GM12891 (cell line): Measurements from ENCODE around the gene COLEC11.

Experiments used
- PAX5 ChIP-seq: IDR thresholded peaks from 2 replicates; pipeline ENCODE4 v1.6.1; 2011; ENCODE audit warnings: low read length, moderate library complexity, mild to moderate bottlenecking; ENCODE audit not compliant: insufficient read depth, severe bottlenecking
- POLR2A ChIP-seq: IDR thresholded peaks from 2 replicates; pipeline ENCODE4 v1.6.1; 2011; ENCODE audit warnings: low read depth, low read length, control low read depth
- POLR2AphosphoS5 ChIP-seq: IDR thresholded peaks from 2 replicates; pipeline ENCODE4 v1.6.1; 2011; ENCODE audit warnings: low read depth, low read length, control low read depth
- POU2F2 ChIP-seq: IDR thresholded peaks from 2 replicates; pipeline ENCODE4 v1.6.1; 2011; ENCODE audit warnings: low read depth, mild to moderate bottlenecking, control low read depth, low read length, moderate library complexity
- SPI1 ChIP-seq: IDR thresholded peaks from 2 replicates; pipeline ENCODE4 v1.6.1; 2011; ENCODE audit warnings: low read depth, low read length, control low read depth
- TAF1 ChIP-seq: IDR thresholded peaks from 2 replicates; pipeline ENCODE4 v1.6.1; 2011; ENCODE audit warnings: low read depth, low read length, control low read depth

DNA sequence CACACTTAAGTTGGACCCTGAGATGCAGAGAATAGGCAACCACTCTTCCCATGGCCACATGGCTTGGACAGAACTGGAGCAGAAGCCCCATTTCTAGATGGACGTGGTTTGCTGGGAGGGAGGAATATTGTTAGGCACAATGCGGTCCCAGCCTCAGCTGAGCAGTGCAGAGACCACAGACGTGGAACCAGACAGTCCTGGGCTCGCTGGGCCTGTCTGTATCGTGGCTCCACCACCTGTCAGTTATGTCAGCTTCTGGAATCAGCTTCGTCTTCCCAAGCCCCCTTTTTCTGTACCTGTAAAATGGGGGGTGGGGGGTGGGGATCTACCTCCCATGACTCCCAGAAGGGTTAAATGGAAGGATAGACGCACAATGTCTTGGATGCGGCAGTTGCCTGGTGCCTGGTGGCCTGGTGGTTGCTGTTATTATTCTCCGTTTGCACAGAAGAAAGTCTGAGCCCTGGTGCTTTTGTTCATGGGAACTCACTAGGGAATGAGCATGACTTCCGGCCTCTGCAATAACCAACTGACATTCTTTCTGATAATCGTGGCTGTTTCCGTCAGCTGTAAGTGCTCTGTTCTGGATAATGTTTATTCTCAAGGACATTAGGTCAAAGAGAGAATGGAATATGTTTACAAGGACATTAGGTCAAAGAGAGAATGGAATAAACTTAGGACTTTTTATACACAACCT, 31.4 kb downstream of the COLEC11 start:
- TF ChIP-seq POLR2AphosphoS5: no peak
- TF ChIP-seq POLR2A: no peak
- TF ChIP-seq SPI1: no peak
- TF ChIP-seq TAF1: no peak
- no peak for TF ChIP-seq POU2F2
- no peak for TF ChIP-seq PAX5
